Measurements from ENCODE around the gene PCNX2.

The PCNX2 gene

DNA sequence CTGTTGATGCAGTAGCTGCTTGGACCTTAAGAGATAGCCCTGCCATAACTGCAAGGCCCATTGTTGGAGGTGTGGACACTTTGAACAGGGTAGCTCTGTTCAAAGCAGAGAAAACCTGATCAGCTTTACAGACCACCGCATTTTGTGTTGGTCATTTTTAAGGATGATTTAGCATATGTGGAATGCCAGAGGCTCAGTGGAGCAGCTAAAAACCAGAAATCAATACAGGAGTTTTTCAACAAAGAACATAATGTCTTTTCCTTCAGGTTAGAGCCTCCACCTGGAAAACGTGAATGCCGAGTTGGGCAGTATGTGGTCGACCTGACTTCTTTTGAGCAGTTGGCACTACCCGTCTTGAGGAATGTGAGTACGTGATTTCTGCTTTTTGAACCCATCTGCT, 339.4 kb downstream of the PCNX2 start:
- no peak for DNase-seq (ENCODE audit: low spot score)

DNA sequence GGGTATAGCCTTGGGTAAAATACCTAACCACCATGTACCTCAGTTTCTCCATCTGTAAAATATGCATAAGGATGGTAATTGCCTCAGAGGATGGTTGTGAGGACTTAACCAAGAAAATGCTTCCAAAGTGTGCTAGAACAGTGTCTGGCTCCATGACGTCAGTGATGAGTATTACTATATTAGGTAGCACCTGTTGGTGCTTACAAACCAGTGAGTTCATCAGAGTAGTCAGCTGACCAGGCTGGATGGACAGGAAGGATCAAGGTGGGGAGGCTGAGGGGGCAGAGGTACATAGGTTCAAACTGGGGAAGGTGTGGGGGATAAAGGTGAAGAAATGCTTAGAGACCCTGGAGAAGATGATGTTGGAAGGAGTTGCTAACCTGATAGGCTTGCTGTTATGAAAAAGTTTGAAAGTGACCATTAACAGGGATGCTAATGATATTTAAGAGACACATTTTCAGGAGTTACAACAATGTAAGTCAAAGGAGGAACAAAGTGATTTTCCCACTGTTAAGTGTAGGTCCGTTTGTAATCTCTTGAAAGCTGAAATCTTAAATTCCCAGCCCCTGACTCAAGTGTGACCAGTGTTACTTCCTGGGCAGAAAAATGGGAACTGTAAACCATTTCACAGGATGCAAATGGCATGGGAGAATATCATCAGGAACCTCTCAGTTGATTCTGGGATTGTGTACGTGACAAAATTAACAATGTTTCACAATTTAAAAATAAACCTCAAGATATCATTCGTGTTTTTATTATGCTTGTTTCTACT, 340.7 kb downstream of the PCNX2 start:
- DNase-seq (ENCODE audit: low spot score): no peak

DNA sequence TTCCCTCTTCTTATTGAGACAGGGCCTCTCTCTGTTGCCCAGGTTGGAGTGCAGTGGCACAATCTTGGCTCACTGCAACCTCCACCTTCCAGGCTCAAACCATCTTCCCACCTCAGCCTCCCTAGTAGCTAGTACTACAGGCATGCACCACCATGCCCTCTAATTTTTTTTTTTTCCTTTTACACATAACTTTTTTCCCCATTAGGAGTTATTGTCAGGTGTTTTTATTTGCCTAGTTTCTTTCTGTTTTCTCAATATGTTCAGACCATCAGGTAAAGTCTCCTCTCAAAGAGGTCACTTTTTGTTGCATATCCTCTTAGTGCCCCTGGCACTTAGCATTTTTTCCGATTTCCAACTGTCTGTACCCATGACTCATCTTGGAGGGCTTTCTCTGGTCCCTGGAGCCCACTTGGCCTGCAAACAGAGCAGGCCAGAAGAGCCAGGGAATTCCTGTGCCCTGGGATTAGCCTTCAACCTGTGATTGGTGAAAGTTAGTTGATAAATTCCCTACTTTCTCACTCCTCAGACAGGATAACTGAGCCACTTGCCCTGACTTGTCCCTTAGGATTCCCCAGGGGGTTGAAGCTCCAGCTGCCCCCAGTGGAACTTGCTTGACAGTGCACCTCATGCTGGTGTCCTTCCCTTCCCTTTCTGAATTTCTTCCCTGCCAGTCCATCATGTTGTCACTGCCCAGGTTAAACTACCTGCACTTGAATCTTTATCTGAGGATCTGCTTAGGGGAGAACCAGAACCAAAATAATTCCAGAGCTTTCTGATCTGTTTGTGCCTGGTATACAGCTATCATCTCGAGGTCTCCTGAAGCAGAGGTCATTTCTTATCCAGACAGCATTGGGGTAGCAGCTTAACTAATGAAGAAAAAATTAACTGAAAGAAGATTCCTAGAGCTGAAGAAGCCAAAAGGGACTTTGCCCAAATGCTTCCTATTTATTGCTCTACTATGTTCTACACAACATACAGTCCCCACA, 342.7 kb downstream of the PCNX2 start:
- peak; percentile 61 for DNase-seq (ENCODE audit: low spot score)

DNA sequence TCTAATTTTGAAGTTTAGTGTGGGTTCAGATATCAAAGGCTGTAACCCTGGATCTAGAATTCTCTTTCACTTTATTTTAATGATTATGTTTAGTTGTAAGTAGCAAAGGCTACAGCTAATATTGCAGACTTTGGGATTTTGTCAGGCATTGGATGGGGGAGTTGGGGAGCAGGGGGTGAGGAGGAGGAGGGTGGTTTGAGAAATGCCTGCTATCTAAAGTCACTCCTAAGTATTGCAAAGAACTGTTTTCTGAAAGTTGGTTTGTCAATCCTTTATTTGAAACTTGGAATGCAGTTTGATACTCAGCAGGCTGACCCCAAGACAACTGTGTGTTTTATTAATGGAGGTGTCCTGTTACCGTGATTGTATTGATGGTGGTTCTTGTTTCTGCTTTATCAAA, 343.9 kb downstream of the PCNX2 start:
- DNase-seq (ENCODE audit: low spot score): no peak

DNA sequence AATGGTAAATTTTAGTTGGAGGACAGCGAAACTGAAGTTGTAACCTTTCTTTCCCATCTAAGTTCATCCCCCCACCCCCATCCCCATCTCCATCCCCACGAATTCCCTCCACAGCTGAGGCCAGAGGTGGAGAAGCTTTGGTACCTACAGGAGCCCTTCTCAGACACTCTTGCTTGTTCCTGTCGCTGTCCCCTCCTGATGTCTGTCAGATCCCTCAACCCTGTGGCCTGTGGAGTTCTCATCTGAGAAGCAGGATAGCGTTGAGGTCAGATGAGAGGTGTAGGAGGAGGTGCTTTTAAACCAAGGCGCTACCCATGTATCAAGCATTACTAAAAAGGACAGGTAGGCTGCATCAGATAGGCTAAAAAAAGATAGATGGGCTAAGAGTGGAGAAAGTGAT, 344.3 kb downstream of the PCNX2 start:
- peak; percentile 15 for DNase-seq (ENCODE audit: low spot score)

DNA sequence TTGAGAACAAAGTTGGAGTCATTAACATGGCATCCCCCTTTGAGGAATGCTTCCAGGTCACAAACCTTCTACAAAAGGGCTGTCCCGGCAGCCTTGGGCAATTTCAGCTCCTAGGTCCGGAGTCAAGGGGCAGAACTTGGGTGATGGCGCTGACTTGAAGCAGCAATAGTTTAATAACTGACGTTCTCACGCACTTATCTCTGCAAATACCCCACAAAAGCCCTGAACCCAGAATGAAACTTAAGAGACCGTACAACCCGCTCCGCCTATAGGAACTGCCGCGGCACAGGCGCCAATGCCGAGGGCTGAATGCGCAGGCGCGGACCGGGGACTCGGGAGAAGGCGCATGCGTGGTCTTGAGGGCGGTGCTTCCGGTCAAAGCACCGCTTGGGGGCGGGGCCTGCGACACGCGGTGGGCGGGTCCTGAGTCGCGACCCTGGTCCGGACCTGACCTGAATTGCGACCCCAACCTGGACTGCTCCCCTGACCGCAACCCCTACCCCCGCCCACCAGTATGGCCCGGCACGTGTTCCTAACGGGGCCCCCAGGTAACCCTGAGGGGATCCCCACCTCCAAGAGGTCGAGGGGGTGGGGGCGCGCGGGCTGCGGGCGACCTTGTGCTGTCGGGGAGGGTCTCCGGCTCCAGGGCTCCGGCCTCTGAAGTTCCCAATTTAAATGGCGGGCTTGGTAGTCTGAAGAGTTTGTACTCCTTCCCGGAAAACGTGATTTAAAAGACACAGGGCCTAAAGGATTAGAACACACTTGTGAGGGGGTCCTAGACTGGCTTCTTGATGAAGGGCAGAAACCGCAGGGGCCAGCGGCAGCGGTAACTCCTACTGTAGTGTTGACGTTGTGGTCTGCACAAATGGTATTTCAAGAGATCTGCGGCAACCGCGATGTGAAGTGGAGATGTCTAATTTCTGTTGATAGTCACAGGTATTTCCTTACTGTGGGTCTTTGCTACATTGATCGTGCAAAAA, 345.0 kb downstream of the PCNX2 start, which contains the start of gene NTPCR:
NTPCR (plus strand) TSS at position 415 of the 980 bp plus-strand sequence; CDS start at position 515, 100 bp downstream.
- DNase-seq (ENCODE audit: low spot score): peak; percentile 100

DNA sequence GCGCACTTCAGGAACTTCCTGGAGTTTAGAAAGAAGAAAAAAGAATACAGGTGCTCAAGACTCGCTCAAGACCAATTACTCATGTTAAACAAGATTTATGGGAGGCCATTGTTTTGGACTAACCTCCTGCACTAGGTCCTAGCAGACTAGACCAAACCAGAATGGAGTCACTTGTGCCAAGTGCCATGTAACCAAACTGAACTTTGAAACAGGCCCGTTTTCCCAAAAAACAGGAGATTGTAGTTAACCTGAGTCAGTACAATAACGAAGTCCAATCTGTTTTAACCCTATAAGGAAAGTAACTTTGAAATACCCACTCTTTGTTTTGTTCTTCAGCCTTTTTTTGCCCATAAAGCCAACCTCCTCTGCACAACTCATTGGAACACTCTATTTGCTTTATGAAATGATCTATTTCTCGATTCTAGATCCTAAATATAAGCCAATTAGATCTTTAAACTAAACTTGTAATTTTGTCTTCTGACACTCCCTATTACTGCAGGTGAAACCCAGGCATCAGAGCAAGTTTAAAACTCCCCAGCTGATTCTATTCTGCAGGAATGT, 345.8 kb downstream of the PCNX2 start:
- no peak for DNase-seq (ENCODE audit: low spot score)

DNA sequence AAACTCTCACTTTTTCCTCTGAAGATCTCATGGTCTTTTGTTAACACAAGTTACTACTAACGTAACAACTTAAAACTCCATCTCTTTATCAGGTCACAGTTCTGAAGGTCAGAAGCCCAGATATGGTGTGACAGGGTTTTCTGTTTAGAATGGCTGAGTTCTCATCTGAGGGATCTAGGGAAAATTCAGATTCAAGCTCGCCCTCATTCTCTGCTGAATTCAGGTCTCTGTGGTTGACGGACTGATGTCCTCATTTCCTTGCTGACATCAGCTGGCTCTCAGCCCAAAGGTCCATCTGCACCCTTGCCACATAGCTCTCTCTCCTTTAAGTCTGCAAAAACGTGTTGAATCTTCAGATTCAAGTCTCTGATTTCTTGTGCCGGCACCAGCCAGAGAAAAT, 351.2 kb downstream of the PCNX2 start:
- no peak for DNase-seq (ENCODE audit: low spot score)

DNA sequence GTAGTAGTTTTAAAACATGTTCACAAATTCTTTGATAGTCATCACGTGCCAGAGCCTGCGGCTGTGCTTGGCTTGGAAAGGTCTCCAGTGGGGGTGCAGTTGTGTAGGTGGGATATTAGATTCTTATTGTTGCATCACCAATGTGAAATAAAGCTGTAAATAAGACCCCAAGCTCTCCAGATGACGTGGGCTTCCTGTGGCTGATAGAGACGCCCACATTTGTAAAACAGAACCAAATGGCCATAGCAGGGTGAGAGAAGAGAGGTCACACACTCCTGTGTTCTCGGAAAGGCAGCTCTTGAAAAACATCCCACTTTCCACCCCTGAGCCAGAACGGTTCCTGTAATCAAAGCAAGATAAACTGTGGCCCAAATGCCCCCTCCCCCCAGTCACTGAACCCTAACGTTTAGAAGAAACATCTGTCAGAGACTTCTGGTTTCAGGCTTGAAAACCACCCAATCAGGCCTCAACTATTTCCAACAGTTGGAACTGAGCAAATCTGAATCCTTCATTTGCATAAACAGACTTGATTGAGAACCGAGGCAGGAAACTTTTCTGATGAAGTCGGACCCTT, 351.8 kb downstream of the PCNX2 start:
- no peak for DNase-seq (ENCODE audit: low spot score)

DNA sequence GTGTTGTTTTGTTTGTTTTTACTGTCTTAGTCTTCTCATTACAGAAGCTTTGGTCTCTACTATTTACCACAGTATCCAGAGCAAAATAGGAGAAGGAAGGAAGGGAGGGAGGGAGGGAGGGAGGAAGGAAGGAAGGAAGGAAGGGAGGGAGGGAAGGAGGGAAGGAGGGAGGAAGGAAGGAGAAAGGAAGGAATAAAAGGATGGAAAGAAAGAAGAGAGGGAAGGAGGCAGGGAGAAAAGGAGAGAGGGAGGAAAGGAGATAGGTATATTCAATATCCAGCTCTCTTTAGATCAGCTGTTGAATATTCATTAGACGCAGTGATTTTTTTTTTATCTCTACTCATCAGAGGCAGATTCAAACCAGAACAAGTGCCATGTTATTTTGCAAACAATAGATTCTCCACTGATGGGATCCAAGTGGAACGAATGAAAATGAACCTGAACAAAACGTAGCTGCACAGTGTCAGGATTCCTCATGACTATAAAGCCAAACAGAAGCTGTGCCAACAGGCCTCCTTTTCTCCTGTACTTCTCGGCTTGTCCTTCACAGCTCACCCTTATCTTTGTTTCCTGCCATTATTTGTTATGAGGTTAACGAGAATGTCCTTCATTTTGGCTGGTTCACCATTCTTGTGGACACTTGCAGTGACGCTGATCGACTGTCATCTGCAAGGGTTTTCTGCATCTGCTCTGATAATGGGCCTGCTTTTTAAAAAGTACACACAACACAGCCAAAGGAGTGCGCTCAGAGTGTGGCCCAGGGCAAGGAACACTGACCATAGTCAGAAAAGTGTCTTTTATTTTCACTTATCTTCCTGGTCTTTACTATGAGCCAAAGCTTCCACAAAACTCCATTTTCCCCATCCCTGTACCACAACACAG, 352.9 kb downstream of the PCNX2 start:
- DNase-seq (ENCODE audit: low spot score): no peak

DNA sequence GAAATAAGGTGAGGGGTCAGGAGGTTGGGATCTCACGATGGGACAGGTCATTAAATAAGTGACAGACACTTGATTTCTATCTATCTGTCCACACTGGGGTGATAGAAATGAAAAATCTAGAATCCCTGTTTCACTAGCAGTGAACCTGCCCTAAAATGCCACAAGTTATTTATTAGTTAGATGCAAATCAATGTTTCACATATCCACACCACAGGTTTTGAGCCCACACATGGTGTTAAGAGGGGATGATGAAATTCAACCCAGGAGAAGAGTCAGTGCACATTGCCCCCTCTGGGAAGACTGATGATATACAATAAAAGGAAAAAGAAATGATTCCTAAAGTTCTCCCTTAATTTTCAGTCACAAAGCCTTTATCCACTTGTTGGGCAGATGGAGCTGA, 355.3 kb downstream of the PCNX2 start:
- DNase-seq (ENCODE audit: low spot score): no peak

DNA sequence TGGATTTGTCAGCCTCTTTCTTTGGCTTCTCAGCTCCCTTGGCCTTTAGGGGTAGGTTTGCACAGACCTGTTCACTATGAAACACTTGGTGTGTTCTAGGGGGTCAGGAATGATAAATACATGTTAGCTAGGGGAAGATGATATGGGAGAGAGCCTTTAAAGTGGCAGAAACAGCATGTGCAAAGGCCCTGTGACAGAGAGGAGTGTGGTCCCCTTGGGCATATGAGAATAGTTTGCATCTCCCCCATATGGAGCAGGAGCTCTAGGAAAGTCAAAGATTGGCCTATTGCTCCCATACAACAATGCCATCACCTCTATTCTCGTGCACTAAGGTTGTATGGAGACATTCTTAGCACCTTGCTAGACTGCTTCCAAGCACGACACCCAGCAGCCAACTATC, 355.8 kb downstream of the PCNX2 start:
- no peak for DNase-seq (ENCODE audit: low spot score)

DNA sequence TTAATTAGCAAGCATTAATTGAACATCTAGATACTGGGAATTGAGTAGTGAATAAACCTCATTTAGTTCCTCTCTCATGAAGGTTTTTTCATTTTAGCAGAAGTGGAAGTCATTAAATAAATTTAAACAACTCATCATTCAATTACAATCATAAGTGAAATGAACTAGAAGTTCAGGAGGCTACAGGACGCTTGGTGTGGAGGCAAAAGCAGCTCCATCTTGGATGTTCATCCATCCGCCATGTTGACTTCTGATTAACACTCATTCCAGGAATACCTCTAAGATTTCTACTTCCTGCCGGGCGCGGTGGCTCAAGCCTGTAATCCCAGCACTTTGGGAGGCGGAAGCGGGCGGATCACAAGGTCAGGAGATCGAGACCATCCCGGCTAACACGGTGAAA, 356.6 kb downstream of the PCNX2 start:
- no peak for DNase-seq (ENCODE audit: low spot score)

DNA sequence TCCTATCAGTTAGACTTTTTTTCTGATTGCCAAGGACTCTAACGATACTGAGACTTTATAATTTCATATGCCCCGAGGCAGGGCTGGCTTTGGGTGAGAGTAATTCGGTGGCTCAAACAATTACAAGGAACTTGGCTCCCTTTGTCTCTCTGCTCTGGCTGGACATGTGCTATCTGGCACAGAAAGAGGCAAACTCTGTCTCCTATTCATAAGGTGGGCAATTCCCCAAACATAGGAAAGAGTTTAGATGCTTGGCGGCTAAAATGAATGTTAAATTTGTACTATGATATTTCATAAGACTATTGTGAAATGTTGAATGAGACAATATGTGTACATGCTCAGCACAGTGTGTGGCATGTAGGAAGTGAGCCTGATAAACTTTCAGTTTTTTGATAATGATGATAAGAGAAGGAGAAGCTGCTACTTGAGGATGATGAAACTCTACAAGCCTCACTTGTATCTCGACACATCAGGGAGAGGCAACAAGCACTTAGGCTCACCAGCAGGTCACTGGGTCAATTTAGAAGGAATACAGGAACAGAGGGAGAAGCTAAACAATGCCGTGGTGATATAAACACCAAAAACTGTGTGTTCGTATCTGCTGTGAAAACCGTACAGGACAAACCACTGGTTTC, 357.7 kb downstream of the PCNX2 start:
- DNase-seq (ENCODE audit: low spot score): no peak

DNA sequence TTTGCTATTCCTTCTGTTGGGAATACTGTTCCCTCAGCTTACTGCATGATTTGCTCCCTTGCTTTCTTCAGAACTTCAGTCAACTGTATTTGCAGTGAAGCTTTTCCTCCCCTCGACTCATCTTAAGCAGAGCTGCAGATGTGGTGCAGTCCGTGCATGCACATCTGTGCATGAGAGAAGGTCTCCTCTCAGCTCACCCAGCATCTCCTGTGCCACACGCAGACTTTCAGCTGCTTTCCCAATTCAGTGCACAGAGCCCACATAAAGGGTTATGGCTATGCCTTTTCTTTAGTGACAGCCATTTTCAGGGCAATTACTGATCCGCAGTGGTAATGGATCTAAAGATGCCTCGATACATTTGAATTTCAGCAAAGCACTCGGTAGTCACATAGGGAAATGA, 358.6 kb downstream of the PCNX2 start:
- DNase-seq (ENCODE audit: low spot score): no peak
